Ishikawa (cell line): ENCODE data around the gene TPD52L2.

Experiments used
- CEBPB ChIP-seq: IDR thresholded peaks from 2 replicates; pipeline ENCODE4 v1.6.1; 2012
- CREB1 ChIP-seq: IDR thresholded peaks from 2 replicates; pipeline ENCODE4 v1.6.1; 2012; ENCODE audit warnings: low read depth
- EGR1 ChIP-seq: IDR thresholded peaks from 2 replicates; pipeline ENCODE4 v1.6.1; 2012
- FOXM1 ChIP-seq: IDR thresholded peaks from 2 replicates; pipeline ENCODE4 v1.6.1; 2012; ENCODE audit warnings: low read depth, borderline replicate concordance
- MAX ChIP-seq: IDR thresholded peaks from 2 replicates; pipeline ENCODE4 v1.6.1; 2012
- NFIC ChIP-seq: IDR thresholded peaks from 2 replicates; pipeline ENCODE4 v1.6.1; 2012
- RAD21 ChIP-seq: IDR thresholded peaks from 2 replicates; pipeline ENCODE4 v1.6.1; 2012; ENCODE audit warnings: low read depth
- REST ChIP-seq: IDR thresholded peaks from 2 replicates; pipeline ENCODE4 v1.6.1; 2012; ENCODE audit warnings: low read depth, mild to moderate bottlenecking
- TAF1 ChIP-seq: IDR thresholded peaks from 2 replicates; pipeline ENCODE4 v1.6.1; 2012; ENCODE audit warnings: low read depth, mild to moderate bottlenecking
- TCF12 ChIP-seq: IDR thresholded peaks from 2 replicates; pipeline ENCODE4 v1.6.1; 2012; ENCODE audit warnings: low read depth
- TEAD4 ChIP-seq: IDR thresholded peaks from 2 replicates; pipeline ENCODE4 v1.6.1; 2012
- YY1 ChIP-seq: IDR thresholded peaks from 2 replicates; pipeline ENCODE4 v1.6.1; 2012; ENCODE audit warnings: low read depth
- ZBTB7A ChIP-seq: IDR thresholded peaks from 2 replicates; pipeline ENCODE4 v1.6.1; 2012; ENCODE audit warnings: low read depth
- TF ChIP-seq, protein P1 (sequence below): IDR thresholded peaks from 2 replicates; pipeline ENCODE4 v1.6.1; 2012

TPD52L2 gene

DNA sequence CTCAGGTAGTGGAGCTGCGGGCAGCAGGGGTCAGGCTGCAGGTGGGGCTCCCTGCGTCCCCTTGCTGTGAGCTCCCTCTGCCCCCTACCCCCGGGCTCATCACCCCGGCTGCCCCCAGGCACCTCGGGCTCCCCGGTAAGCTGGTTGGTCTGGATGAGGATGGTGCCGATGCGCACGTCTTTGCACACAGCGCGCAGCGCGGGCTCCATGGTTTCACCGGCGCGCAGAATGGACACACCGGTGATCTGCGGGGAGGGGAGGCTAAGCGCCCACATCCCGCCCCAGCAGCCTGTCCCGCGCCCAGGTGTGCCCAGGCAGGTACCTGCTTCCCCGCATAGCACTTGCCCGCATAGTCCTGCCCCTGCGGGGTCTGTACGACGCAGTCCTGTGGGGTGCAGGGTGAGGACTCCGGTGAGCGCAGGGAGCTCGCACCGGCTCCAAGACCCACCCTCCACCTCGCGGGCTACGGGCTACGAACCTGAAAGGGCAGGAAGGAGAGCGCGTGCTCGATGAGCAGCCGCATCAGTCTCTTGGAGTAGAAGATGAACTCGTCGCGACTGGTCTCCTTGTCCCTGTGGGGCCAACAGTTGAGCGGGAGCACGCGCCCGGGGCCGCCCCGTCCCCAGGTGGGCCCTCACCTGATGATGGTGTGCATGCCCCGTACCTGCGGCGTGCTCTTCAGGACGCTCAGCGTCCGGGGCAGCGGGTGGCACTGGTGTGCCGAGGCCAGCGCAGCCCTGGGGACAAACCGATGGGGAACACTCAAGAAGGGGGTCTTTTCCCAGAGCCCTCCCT lies 75.6 kb downstream of the TPD52L2 start:
- TF ChIP-seq CEBPB (no peak), TCF12 (no peak), TAF1 (no peak), YY1 (no peak), MAX (no peak), REST (no peak), TEAD4 (no peak), CREB1 (no peak), RAD21 (no peak), ZBTB7A (no peak), EGR1 (no peak), FOXM1 (no peak), NFIC (no peak)
- TF ChIP-seq, protein P1, sequence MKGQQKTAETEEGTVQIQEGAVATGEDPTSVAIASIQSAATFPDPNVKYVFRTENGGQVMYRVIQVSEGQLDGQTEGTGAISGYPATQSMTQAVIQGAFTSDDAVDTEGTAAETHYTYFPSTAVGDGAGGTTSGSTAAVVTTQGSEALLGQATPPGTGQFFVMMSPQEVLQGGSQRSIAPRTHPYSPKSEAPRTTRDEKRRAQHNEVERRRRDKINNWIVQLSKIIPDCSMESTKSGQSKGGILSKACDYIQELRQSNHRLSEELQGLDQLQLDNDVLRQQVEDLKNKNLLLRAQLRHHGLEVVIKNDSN = no peak
